ENCODE data around the gene ANO7. TPM values are rescaled to one million over a fixed set of nuclear protein-coding genes. Genes with fewer than 3 reads are reported as not detected.

ANO7 gene
- total RNA-seq, 6 donors from 2014 or later: 0.30 to 1.3 (median 1.1) TPM

- Histone ChIP-seq H3K27me3 (no peaks in the 10 kb centered on the region), H3K36me3 (peaks cover 74 to 100% (median 99%) of the 10 kb centered on the region in 4 donors), H3K4me1 (no peaks in the 10 kb centered on the region), H3K4me3 (no peak overlapping the region), H3K27ac (no peak overlapping the region), H3K9me3 (no peaks in the 10 kb centered on the region)
- WGBS, 2 donors: 79 to 81% methylated on average over 24 to 26 of the region's 26 CpGs
- no peak for TF ChIP-seq EP300 (IDR thresholded peaks at IDR 0.05)
- no peak for TF ChIP-seq POLR2AphosphoS5 (IDR thresholded peaks at IDR 0.05)
- TF ChIP-seq, protein P1, sequence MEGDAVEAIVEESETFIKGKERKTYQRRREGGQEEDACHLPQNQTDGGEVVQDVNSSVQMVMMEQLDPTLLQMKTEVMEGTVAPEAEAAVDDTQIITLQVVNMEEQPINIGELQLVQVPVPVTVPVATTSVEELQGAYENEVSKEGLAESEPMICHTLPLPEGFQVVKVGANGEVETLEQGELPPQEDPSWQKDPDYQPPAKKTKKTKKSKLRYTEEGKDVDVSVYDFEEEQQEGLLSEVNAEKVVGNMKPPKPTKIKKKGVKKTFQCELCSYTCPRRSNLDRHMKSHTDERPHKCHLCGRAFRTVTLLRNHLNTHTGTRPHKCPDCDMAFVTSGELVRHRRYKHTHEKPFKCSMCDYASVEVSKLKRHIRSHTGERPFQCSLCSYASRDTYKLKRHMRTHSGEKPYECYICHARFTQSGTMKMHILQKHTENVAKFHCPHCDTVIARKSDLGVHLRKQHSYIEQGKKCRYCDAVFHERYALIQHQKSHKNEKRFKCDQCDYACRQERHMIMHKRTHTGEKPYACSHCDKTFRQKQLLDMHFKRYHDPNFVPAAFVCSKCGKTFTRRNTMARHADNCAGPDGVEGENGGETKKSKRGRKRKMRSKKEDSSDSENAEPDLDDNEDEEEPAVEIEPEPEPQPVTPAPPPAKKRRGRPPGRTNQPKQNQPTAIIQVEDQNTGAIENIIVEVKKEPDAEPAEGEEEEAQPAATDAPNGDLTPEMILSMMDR (IDR thresholded peaks at IDR 0.05): no peak
- TF ChIP-seq POLR2A (IDR thresholded peaks at IDR 0.05): no peak
- DNase-seq (no peak), ATAC-seq (ENCODE audit: low FRiP score in 2 of 2) (no peak)
Measured at GRCh38 chr2:241234962-241235740, 46.7 kb downstream of the ANO7 start.

DNA sequence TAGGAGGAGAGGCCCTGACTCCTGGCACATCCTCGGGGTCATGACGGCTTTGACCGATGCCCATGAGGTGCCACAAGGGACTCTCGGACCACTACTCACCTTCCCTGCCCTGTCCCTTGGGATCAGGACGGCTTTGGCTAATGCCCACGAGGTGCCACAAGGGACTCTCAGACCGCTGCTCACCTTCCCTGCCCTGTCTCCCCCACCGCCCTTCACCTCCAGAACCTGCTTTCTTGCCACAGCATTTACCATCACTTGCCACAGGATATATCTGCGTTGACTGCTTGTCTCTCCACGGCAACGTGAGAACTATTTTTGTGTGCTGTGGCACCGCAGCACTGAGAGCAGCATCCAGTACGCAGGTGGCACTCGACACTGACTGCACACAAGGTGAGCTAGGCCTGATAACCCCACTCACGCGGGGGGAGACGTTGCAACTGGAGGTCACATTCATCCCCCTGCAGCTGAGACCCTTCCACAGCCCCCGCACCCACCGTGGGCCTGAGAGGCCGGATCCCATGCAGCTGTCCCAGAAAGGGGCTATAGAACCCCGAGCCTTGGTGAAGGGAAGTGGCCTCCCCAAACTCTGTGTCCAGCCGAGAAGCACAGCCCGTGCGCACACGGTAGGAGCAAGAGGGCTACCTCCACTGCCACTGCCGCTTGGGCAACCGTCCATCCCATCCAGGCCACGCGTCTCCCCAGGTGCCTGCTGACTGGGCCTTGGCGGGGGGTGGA lies 47.5 kb downstream of the ANO7 start:
- Histone ChIP-seq H3K27me3 (no peaks in the 10 kb centered on the region), H3K4me1 (no peaks in the 10 kb centered on the region), H3K4me3 (no peak overlapping the region), H3K36me3 (peaks cover 73 to 100% (median 99%) of the 10 kb centered on the region in 4 donors), H3K9me3 (no peaks in the 10 kb centered on the region), H3K27ac (no peak overlapping the region)
- ATAC-seq (ENCODE audit: low FRiP score in 2 of 2) (no peak), DNase-seq (no peak)
- no peak for TF ChIP-seq EP300 (IDR thresholded peaks at IDR 0.05)
- TF ChIP-seq, protein P1 (IDR thresholded peaks at IDR 0.05): no peak
- no peak for TF ChIP-seq POLR2A (IDR thresholded peaks at IDR 0.05)
- TF ChIP-seq POLR2AphosphoS5 (IDR thresholded peaks at IDR 0.05): no peak
- 92 to 94% methylated on average over 22 to 25 of the region's 30 CpGs for WGBS, 2 donors

GRCh38 chr2:241237047-241237446 lies 48.6 kb downstream of the ANO7 start:
- Histone ChIP-seq H3K36me3 (peaks cover 73 to 100% (median 99%) of the 10 kb centered on the region in 4 donors), H3K9me3 (no peaks in the 10 kb centered on the region), H3K27ac (no peak overlapping the region), H3K4me1 (no peaks in the 10 kb centered on the region), H3K4me3 (no peak overlapping the region), H3K27me3 (no peaks in the 10 kb centered on the region)
- DNase-seq: no peak
- no peak for ATAC-seq (ENCODE audit: low FRiP score in 2 of 2)
- TF ChIP-seq POLR2AphosphoS5 (IDR thresholded peaks at IDR 0.05): no peak
- TF ChIP-seq, protein P1 (IDR thresholded peaks at IDR 0.05): no peak
- no peak for TF ChIP-seq EP300 (IDR thresholded peaks at IDR 0.05)
- no peak for TF ChIP-seq POLR2A (IDR thresholded peaks at IDR 0.05)
- 92 to 95% methylated on average over 6 of the region's 6 CpGs for WGBS, 2 donors

DNA sequence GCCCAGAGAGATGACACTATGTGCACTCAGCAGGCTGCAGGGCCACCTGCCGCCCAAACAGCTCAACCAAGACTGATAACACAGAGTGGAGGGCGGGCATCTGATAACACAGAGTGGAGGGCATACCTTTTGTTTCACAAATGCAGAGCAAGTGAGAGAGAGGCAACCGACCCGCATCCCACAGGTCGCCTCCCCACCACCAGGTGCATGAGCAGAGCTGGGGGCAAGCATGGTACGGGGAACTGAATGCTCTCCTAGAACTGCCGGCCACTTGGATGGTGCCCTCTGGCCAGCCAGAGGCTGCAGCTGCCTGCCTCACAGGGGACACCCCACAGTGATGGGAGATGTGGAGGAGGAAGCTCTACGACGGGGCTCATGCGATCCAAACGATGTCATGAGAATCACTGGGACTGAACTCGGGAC lies 49.5 kb downstream of the ANO7 start:
- Histone ChIP-seq H3K36me3 (peaks cover 72 to 100% (median 99%) of the 10 kb centered on the region in 4 donors), H3K4me1 (no peaks in the 10 kb centered on the region), H3K27ac (no peak overlapping the region), H3K27me3 (no peaks in the 10 kb centered on the region), H3K9me3 (no peaks in the 10 kb centered on the region), H3K4me3 (no peak overlapping the region)
- DNase-seq (no peak), ATAC-seq (ENCODE audit: low FRiP score in 2 of 2) (no peak)
- WGBS, 2 donors: 92 to 96% methylated on average over 9 to 12 of the region's 12 CpGs
- TF ChIP-seq POLR2A (IDR thresholded peaks at IDR 0.05): no peak

GRCh38 chr2:241238693-241239198 lies 50.3 kb downstream of the ANO7 start:
- Histone ChIP-seq H3K36me3 (peaks cover 76 to 100% (median 99%) of the 10 kb centered on the region in 4 donors), H3K27me3 (no peaks in the 10 kb centered on the region), H3K27ac (no peak overlapping the region), H3K4me1 (no peaks in the 10 kb centered on the region), H3K9me3 (no peaks in the 10 kb centered on the region), H3K4me3 (no peak overlapping the region)
- TF ChIP-seq POLR2AphosphoS5 (IDR thresholded peaks at IDR 0.05) (no peak), POLR2A (IDR thresholded peaks at IDR 0.05) (no peak), EP300 (IDR thresholded peaks at IDR 0.05) (no peak)
- TF ChIP-seq, protein P1 (IDR thresholded peaks at IDR 0.05): no peak
- no peak for DNase-seq
- 84 to 85% methylated on average over 5 of the region's 5 CpGs for WGBS, 2 donors
- ATAC-seq (ENCODE audit: low FRiP score in 2 of 2): no peak
